GM20431 (cell line): ENCODE measurements around the gene C18orf32.
"Not testable (repeated sequence)": the region's sequence is repeated elsewhere in the genome, so short reads cannot be mapped to it uniquely, and the experiment has no call there.

Source experiments
- in situ Hi-C: fragments of 300-500 bp; cut with MseI, MboI; formaldehyde crosslinking; loops from one replicate; pipeline ENCODE4 v1.15.0; 2020; ENCODE audit warnings: low sequenced_read_pairs; ENCODE audit not compliant: unreplicated experiment

The C18orf32 gene

DNA sequence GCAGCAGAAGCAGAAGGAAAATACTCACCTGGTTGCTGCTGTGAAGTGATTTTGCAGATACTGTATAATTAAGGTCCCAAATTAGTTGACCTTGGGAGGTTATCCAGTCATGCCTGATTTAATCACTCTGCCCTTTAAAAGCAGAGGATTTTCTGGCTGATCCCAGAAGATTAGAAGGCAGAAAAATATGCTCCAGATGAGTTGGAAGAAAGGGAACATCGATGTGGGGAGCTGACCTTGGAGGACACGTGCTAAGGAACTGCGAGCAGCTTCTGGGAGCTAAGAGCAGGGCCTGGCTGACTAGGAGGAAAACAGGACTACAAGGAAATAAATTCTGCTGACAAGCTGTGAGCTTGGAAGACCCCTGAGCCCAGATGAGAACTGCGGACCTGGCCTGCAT is 13.3 kb downstream of the C18orf32 start:
- in situ Hi-C loops: no loop called here

GRCh38 chr18:49472459-49472858 is 14.6 kb downstream of the C18orf32 start:
- in situ Hi-C loops: no loop called here

- in situ Hi-C loops: no loop called here
Observed at GRCh38 chr18:49471532-49471931, 15.5 kb downstream of the C18orf32 start.

- in situ Hi-C loops: no loop called here
Observed at GRCh38 chr18:49467599-49467998, 19.4 kb downstream of the C18orf32 start.

GRCh38 chr18:49467019-49467563 is 19.9 kb downstream of the C18orf32 start:
- in situ Hi-C loops: no loop called here

GRCh38 chr18:49464718-49465598 is 22.1 kb downstream of the C18orf32 start:
- in situ Hi-C loops: no loop called here

- in situ Hi-C loops: no loop called here
Observed at GRCh38 chr18:49461602-49461977, 25.4 kb downstream of the C18orf32 start.

GRCh38 chr18:49460976-49461601 is 25.9 kb downstream of the C18orf32 start:
- in situ Hi-C loops: no loop called here

GRCh38 chr18:49459404-49460171 is 27.4 kb downstream of the C18orf32 start:
- in situ Hi-C loops: no loop called here

DNA sequence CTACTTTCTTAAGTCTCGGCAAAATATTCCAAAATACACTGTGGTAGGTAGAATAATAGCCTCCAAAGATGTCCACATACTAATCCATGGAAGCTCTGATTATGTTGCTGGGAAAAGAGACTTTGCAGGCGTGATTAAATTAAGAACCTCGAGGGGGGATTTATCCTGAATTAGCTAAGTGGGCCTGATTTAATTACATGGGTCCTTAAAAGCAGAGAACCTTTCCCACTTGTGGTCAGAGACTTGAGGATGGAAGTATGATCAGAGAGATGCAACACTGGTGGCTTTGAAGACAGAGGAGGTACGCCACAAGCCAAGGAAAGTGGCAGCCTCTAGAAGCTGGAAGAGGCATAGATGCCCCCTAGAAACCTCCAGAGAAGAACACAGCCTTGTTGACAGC is 29.4 kb downstream of the C18orf32 start:
- in situ Hi-C loops: no loop called here

DNA sequence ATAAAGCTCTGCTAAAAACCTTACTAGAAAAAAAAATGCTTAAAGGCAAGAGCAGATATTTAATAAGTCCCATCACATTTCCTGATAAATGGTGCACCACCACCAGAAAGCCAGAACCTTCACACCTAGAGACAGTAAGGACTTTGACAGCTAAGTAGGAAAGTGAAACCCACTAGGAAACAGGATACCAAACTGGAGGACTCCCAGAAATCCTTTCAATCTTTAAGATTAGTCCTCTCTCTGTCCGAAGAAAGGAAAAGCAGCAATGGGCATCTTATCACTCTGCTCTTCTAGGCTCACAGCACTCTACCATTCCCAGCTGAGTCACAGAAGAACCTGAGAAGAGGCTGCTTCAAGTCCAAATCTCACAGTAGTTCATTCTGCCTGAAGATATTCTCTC is 30.2 kb downstream of the C18orf32 start:
- in situ Hi-C loops: no loop called here

DNA sequence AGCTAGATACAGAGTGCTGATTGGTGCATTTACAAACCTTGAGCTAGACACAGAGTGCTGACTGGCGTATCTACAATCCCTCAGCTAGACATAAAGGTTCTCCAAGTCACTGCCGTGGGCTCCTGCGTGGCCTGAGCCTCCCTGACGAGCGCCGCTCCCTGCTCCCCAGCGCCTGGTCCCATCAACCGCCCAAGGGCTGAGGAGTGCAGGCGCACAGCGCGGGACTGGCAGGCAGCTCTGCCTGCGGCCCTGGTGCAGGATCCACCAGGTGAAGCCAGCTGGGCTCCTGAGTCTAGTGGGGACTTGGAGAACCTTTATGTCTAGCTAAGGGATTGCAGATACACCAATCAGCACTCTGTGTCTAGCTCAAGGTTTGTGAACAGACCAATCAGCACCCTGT is 34.5 kb downstream of the C18orf32 start:
- in situ Hi-C loops: not testable (repeated sequence)

DNA sequence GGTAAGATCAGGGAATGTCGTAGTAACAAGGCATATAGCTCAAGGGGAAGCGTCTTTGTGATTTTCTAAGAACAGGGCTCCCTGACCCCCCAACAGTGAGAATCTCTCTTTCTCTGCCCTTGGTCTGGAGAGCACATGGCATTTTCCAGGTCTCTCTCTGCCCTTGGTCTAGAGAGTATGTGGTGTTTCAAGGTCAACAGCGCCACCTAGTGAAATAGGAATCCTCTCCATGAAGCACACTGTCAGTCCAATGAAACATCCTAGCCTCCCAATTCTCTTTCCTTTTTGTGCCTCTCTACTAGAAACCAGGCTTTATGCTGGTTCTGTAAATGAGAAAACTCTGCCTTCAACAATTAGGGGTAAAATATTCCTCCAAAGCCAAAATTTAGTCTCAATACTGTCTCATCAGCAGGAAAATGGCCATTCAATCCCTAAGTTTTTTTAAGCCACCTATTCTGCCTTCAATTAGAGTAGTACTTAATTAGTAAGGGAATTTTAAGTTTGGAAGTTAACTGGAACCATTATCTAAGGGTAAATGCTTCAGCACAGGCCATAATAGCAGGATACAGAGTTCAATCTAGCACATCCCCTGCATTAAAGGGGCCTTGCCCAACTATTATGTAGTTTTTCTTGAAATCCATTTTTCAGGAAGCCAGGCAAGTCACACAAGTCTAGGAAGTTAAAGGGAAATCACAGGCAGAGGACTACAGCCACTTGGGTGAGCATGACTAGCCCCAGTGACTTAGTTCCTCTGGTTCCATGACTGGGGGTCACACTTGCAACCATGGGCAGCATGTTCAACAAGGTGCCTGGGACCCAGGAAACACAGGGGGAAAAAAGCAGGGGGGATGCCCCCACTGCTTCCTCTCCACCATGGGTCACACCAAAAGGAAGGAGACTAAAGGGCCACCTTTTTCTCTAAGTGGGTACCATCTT is 39.0 kb downstream of the C18orf32 start:
- in situ Hi-C loops: loop anchor here (25.0 kb wide), 1 partner anchor 761 kb away; no protein-coding TSS in a partner anchor

- in situ Hi-C loops: loop anchor here (25.0 kb wide), 1 partner anchor 759 kb away; no protein-coding TSS in a partner anchor
Observed at GRCh38 chr18:49446481-49446880, 40.6 kb downstream of the C18orf32 start.

GRCh38 chr18:49444581-49444980 is 42.5 kb downstream of the C18orf32 start:
- in situ Hi-C loops: loop anchor here (25.0 kb wide), 1 partner anchor 757 kb away; no protein-coding TSS in a partner anchor

DNA sequence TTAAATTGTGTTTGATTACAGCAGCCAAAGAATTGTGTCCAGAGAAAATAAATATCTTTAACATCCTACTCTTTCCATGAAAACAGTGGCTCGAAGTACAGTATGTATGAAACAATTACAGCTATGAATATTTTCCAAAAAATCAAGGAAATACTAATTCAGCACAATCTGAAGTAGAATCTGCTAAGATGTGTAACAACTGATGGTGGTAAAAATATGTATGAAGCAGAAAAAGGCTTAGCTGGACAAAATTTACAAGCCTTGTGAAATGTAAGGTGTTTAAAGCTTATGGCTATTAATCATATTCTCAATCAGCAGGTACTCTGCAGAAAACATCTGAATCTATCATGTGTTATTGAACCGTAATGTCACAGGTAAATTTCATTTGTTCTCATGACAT is 43.2 kb downstream of the C18orf32 start:
- in situ Hi-C loops: loop anchor here (25.0 kb wide), 1 partner anchor 757 kb away; no protein-coding TSS in a partner anchor

- in situ Hi-C loops: loop anchor here (25.0 kb wide), 1 partner anchor 754 kb away; no protein-coding TSS in a partner anchor
Observed at GRCh38 chr18:49441338-49441938, 45.6 kb downstream of the C18orf32 start.

DNA sequence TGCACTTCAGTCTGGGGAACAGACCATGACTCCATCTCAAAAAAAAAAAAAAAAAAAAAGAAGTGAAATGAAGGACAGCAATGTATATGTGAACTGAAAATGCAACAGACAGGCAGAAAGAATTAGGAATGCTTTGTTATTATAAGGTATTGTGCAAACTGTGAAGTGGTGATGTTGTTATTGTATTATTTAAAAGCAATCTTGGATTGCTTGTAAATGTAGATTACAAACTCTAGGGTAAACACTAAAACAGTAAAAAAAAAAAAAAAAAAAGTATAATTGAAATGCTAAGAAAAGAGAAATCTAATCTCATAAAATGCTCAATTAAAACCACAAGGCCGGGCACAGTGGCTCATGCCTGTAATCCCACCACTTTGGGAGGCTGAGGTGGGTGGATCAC is 51.9 kb downstream of the C18orf32 start:
- in situ Hi-C loops: loop anchor here (25.0 kb wide), 1 partner anchor 748 kb away; no protein-coding TSS in a partner anchor

DNA sequence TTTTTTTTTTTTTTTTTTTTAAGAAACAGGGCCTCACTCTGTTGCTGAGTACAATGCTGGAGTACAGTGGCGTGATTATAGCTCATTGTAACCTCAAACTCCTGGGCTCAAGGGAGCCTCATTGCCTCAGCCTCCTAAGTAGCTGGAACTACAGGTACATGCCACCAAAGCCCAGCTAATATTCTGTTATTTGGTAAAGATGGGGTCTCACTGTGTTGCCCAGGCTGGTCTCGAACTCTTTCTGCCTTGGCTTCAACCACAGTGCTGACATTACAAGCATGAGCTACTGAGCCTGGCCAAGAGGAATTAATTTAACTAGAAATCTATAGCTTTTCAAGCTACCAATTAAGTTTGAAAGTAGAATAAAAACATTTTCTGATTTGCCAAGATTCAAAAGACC is 54.4 kb downstream of the C18orf32 start:
- in situ Hi-C loops: loop anchor here (25.0 kb wide), 1 partner anchor 745 kb away; no protein-coding TSS in a partner anchor
